Uterus (tissue), 2 donors: ENCODE data around the gene KLF11.

Experiments used
- CTCF ChIP-seq, 4 experiments: fragments of 200-600 bp in 2 of 4; fragments of 450-650 bp in 2 of 4; sonication (generic) in 2 of 4; IDR thresholded peaks; one replicate each; pipeline ENCODE4 v1.5.1; 2016 to 2019; ENCODE audit warnings: antibody characterized with exemption in 4 of 4, mild to moderate bottlenecking in 2 of 4, moderate library complexity in 1 of 4
- POLR2A ChIP-seq, 2 donors: fragments of 450-650 bp; IDR thresholded peaks; one replicate each; pipeline ENCODE4 v1.6.1; 2016; ENCODE audit warnings: antibody characterized with exemption in 2 of 2, mild to moderate bottlenecking in 1 of 2, moderate library complexity in 1 of 2

- TF ChIP-seq CTCF (IDR thresholded peaks at IDR 0.05) (no peak), POLR2A (IDR thresholded peaks at IDR 0.05) (no peak)
These were observed 7.7 kb upstream of the KLF11 start for GRCh38 chr2:10035633-10036032.
